Breast epithelium (tissue), 4 donors: Measurements from ENCODE around the gene ZBTB40. TPM values are rescaled to one million over a fixed set of nuclear protein-coding genes. Genes with fewer than 3 reads are reported as not detected.

ENCODE experiments used
- DNase-seq, 2 donors: peaks; one replicate each; pipeline ENCODE4 v3.0.0-alpha.2; 2019; ENCODE audit warnings: low spot score in 2 of 2
- H3K27ac ChIP-seq, 2 donors: fragments of 200-600 bp; sonication (generic) in 1 of 2; one replicate each; pipeline ENCODE4 v1.5.1; 2016 to 2019; ENCODE audit warnings: mild to moderate bottlenecking in 1 of 2
- H3K27me3 ChIP-seq, 2 donors: fragments of 200-600 bp; sonication (generic) in 1 of 2; one replicate each; pipeline versions ENCODE4 v1.5.1 to v1.6.0; 2017 to 2019; ENCODE audit warnings: control low read depth in 1 of 2, mild to moderate bottlenecking in 1 of 2
- H3K36me3 ChIP-seq: fragments of 200-600 bp; one replicate; pipeline ENCODE4 v1.5.1; 2019
- H3K4me1 ChIP-seq, 2 donors: fragments of 200-600 bp; sonication (generic); one replicate each; pipeline ENCODE4 v1.5.1; 2016 to 2019; ENCODE audit warnings: control low read depth in 1 of 2
- H3K4me3 ChIP-seq, 3 donors: fragments of 200-600 bp; sonication (generic); 1 replicate in 2 of 3; 2 replicates in 1 of 3; pipeline ENCODE4 v1.5.1; 2016 to 2019; ENCODE audit warnings: mild to moderate bottlenecking in 3 of 3, moderate library complexity in 2 of 3
- H3K9me3 ChIP-seq, 2 donors: fragments of 200-600 bp; sonication (generic) in 1 of 2; one replicate each; pipeline ENCODE4 v1.5.1; 2016 to 2019; ENCODE audit warnings: control low read depth in 1 of 2
- POLR2A ChIP-seq: fragments of 450-650 bp; IDR thresholded peaks from one replicate; pipeline ENCODE4 v1.6.1; 2016; ENCODE audit warnings: antibody characterized with exemption, mild to moderate bottlenecking, moderate library complexity
- POLR2AphosphoS5 ChIP-seq, 3 donors: sonication (generic); formaldehyde crosslinking; IDR thresholded peaks; one replicate each; pipeline ENCODE4 v1.6.1; 2017; ENCODE audit warnings: antibody characterized with exemption in 3 of 3
- intact Hi-C: fragments of 100-400 bp; cut with DNase I; formaldehyde crosslinking; loops from one replicate; pipeline ENCODE4 v1.15.1; 2023; ENCODE audit warnings: low total_unique reads
- total RNA-seq, 3 donors: library from RNA; depleted of rRNA; stranded (reverse); fragments of >200 nt; gene quantifications; one replicate each; pipeline ENCODE4 v1.1.0, GENCODE V29; 2016
- TF ChIP-seq, protein P1 (sequence below), 3 donors: fragments of 450-650 bp; IDR thresholded peaks; one replicate each; pipeline ENCODE4 v1.5.1; 2016 to 2017; ENCODE audit warnings: antibody characterized with exemption in 3 of 3, mild to moderate bottlenecking in 3 of 3, moderate library complexity in 3 of 3

The ZBTB40 gene
- total RNA-seq, 3 donors from 2014 or later, result 15.7 to 24.6 (median 22.0) TPM

DNA sequence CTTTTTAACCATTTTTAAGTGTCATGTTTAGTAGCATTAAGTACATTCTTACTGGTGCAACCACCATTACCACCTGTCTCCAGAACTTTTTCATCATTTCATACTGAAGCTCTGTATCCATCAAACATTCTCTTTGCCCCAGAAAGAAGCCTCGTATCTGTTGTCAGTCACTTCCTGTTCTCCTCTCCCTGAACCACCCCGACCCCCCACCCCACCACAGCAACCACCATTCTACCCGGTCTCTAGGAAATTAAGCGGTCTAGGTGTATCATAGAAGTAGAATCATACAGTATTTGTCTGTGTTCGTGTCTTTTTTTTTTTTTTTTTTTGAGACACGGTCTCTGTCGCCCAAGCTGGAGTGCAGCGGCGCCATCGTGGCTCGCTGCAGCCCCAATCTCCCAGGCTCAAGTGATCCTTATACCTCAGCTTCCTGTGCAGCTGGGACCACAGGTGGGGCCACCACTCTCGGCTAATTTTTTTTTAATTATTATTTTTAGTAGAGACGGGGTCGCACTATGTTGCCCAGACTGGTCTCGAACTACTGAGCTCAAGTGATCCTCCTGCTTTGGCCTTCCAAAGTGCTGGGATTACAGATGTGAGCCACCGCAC is 88.0 kb downstream of the ZBTB40 start:
- no peaks in the 10 kb centered on the region for H3K4me1 ChIP-seq
- intact Hi-C loops, result no loop called here
- no peaks in the 10 kb centered on the region for H3K36me3 ChIP-seq
- DNase-seq, result no peak
- H3K27me3 ChIP-seq, result peaks cover 0 to 12% of the 10 kb centered on the region in 2 donors
- TF ChIP-seq POLR2AphosphoS5 (IDR thresholded peaks at IDR 0.05), result no peak
- TF ChIP-seq, protein P1, sequence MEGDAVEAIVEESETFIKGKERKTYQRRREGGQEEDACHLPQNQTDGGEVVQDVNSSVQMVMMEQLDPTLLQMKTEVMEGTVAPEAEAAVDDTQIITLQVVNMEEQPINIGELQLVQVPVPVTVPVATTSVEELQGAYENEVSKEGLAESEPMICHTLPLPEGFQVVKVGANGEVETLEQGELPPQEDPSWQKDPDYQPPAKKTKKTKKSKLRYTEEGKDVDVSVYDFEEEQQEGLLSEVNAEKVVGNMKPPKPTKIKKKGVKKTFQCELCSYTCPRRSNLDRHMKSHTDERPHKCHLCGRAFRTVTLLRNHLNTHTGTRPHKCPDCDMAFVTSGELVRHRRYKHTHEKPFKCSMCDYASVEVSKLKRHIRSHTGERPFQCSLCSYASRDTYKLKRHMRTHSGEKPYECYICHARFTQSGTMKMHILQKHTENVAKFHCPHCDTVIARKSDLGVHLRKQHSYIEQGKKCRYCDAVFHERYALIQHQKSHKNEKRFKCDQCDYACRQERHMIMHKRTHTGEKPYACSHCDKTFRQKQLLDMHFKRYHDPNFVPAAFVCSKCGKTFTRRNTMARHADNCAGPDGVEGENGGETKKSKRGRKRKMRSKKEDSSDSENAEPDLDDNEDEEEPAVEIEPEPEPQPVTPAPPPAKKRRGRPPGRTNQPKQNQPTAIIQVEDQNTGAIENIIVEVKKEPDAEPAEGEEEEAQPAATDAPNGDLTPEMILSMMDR (IDR thresholded peaks at IDR 0.05), result no peak
- TF ChIP-seq POLR2A, result no peak
- H3K9me3 ChIP-seq, result no peaks in the 10 kb centered on the region
- no peak overlapping the region for H3K27ac ChIP-seq
- H3K4me3 ChIP-seq, result no peak overlapping the region

GRCh38 chr1:22540337-22540736 is 88.7 kb downstream of the ZBTB40 start:
- Histone ChIP-seq H3K36me3 (no peaks in the 10 kb centered on the region), H3K27ac (no peak overlapping the region), H3K4me3 (no peak overlapping the region), H3K9me3 (no peaks in the 10 kb centered on the region), H3K4me1 (no peaks in the 10 kb centered on the region), H3K27me3 (peaks cover 0 to 18% of the 10 kb centered on the region in 2 donors)
- no peak for DNase-seq
- TF ChIP-seq POLR2A (no peak), POLR2AphosphoS5 (IDR thresholded peaks at IDR 0.05) (no peak)
- TF ChIP-seq, protein P1 (IDR thresholded peaks at IDR 0.05), result no peak
- intact Hi-C loops, result no loop called here

GRCh38 chr1:22542886-22543285 is 91.2 kb downstream of the ZBTB40 start:
- Histone ChIP-seq H3K27me3 (peaks cover 0 to 32% of the 10 kb centered on the region in 2 donors), H3K4me3 (no peak overlapping the region), H3K36me3 (no peaks in the 10 kb centered on the region), H3K9me3 (no peaks in the 10 kb centered on the region), H3K4me1 (no peaks in the 10 kb centered on the region), H3K27ac (no peak overlapping the region)
- DNase-seq, result no peak
- TF ChIP-seq, protein P1 (IDR thresholded peaks at IDR 0.05), result no peak
- TF ChIP-seq POLR2AphosphoS5 (IDR thresholded peaks at IDR 0.05), result no peak
- no peak for TF ChIP-seq POLR2A
- intact Hi-C loops, result no loop called here

GRCh38 chr1:22543679-22544078 is 92.0 kb downstream of the ZBTB40 start:
- intact Hi-C loops, result no loop called here

GRCh38 chr1:22544606-22545005 is 93.0 kb downstream of the ZBTB40 start:
- Histone ChIP-seq H3K4me1 (no peaks in the 10 kb centered on the region), H3K4me3 (no peak overlapping the region), H3K36me3 (no peaks in the 10 kb centered on the region), H3K9me3 (no peaks in the 10 kb centered on the region), H3K27me3 (peaks cover 0 to 40% of the 10 kb centered on the region in 2 donors), H3K27ac (no peak overlapping the region)
- intact Hi-C loops, result no loop called here
- DNase-seq, result no peak
- no peak for TF ChIP-seq POLR2A
- no peak for TF ChIP-seq POLR2AphosphoS5 (IDR thresholded peaks at IDR 0.05)

More at GRCh38 chr1:22543679-22544078, 92.0 kb downstream of the ZBTB40 start:
- no peak overlapping the region for H3K27ac ChIP-seq
- peaks cover 0 to 38% of the 10 kb centered on the region in 2 donors for H3K27me3 ChIP-seq
- no peaks in the 10 kb centered on the region for H3K9me3 ChIP-seq
- H3K4me3 ChIP-seq, result no peak overlapping the region
- TF ChIP-seq POLR2AphosphoS5 (IDR thresholded peaks at IDR 0.05), result no peak
- TF ChIP-seq POLR2A, result no peak
- H3K4me1 ChIP-seq, result no peaks in the 10 kb centered on the region
- no peak for DNase-seq
- no peaks in the 10 kb centered on the region for H3K36me3 ChIP-seq

DNA sequence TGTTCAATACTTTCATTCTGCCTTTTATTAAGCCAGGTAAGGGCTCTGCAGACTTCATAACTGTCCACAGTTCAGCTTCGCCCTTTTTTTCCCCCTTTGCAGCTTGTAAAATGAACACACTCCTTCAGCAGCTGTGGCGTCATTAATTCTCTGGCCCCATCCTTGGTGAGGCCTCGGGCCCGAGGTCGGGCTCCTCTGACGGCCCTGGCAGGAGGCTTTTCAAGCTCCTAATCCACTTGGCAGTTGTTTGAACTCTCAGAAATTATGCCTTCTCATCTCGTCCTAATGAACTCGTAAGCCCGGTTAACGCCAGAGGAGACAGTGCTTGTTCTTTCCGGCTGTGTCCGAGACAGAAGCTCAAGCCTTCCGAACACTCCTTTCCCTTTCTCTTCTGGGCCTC is 93.5 kb downstream of the ZBTB40 start:
- TF ChIP-seq, protein P1 (IDR thresholded peaks at IDR 0.05), result no peak
- TF ChIP-seq POLR2A, result no peak
- TF ChIP-seq POLR2AphosphoS5 (IDR thresholded peaks at IDR 0.05), result no peak
- H3K27me3 ChIP-seq, result peaks cover 0 to 42% of the 10 kb centered on the region in 2 donors
- H3K4me3 ChIP-seq, result no peak overlapping the region
- H3K4me1 ChIP-seq, result no peaks in the 10 kb centered on the region
- no peak overlapping the region for H3K27ac ChIP-seq
- H3K36me3 ChIP-seq, result no peaks in the 10 kb centered on the region
- intact Hi-C loops, result no loop called here
- DNase-seq, result no peak
- no peaks in the 10 kb centered on the region for H3K9me3 ChIP-seq
